ENCODE data around the gene KCNJ1.

GRCh38 chr11:128822130-128822529 lies 45.0 kb downstream of the KCNJ1 start:
- TF ChIP-seq CTCF (IDR thresholded peaks at IDR 0.05) (no peak), POLR2A (IDR thresholded peaks at IDR 0.05) (no peak)
